Muscle of leg (tissue), 11 donors: ENCODE data around the gene SLC38A1. TPM values are rescaled to one million over a fixed set of nuclear protein-coding genes. Genes with fewer than 3 reads are reported as not detected.

Experiments used
- DNase-seq: peaks from one replicate; pipeline ENCODE4 v3.0.0; 2013
- H3K27ac ChIP-seq: one replicate; pipeline ENCODE4 v1.5.1; 2013; ENCODE audit warnings: mild to moderate bottlenecking, low read length, control low read depth
- H3K27me3 ChIP-seq: one replicate; pipeline ENCODE4 v1.6.1; 2013; ENCODE audit warnings: low read length; ENCODE audit not compliant: control insufficient read depth, insufficient read depth
- H3K36me3 ChIP-seq: one replicate; pipeline ENCODE4 v1.6.1; 2013; ENCODE audit warnings: low read length; ENCODE audit not compliant: control insufficient read depth, insufficient read depth
- H3K4me1 ChIP-seq: one replicate; pipeline ENCODE4 v1.6.1; 2013; ENCODE audit warnings: low read length; ENCODE audit not compliant: control insufficient read depth, insufficient read depth
- H3K4me3 ChIP-seq: one replicate; pipeline ENCODE4 v1.5.1; 2013; ENCODE audit warnings: low read length, control low read depth
- H3K9me3 ChIP-seq: replicated peaks from 2 replicates; pipeline ENCODE4 v1.6.1; 2013; ENCODE audit warnings: low read depth, low read length; ENCODE audit not compliant: control insufficient read depth
- WGBS: methylation state at CpG from one replicate; pipeline ENCODE4 v1.1.5; 2013; ENCODE audit warnings: missing lambda C conversion rate; ENCODE audit not compliant: insufficient coverage; 5-methylcytosine and 5-hydroxymethylcytosine counted together
- polyA plus RNA-seq, 8 donors: library from polyadenylated mRNA; unstranded; fragments of 120-200 nt; gene quantifications; one replicate each; pipeline versions ENCODE4 v1.2.1 to v1.2.3, GENCODE V29; 2013; ENCODE audit warnings: inconsistent platforms in 1 of 8, low replicate concordance in 1 of 8; ENCODE audit not compliant: insufficient read length in 8 of 8, insufficient read depth in 1 of 8
- total RNA-seq: library from RNA; stranded (reverse); fragments of 120-200 nt; gene quantifications from one replicate; pipeline ENCODE4 v1.2.4, GENCODE V29; 2013

Gene SLC38A1
- total and polyA plus RNA-seq, 9 donors, result 24.3 to 44.0 (median 31.1) TPM

- H3K27me3 ChIP-seq, result no peaks in the 10 kb centered on the region
- peaks cover 3% of the 10 kb centered on the region for H3K9me3 ChIP-seq
- H3K36me3 ChIP-seq, result no peaks in the 10 kb centered on the region
- peak overlapping the region; percentile 23 for H3K27ac ChIP-seq
- no CpG with 5 or more reads among the region's 2 CpGs for WGBS
- DNase-seq, result peak; percentile 57
- peaks cover 15% of the 10 kb centered on the region for H3K4me1 ChIP-seq
- H3K4me3 ChIP-seq, result no peak overlapping the region
Observed at GRCh38 chr12:46159309-46159901, 109.4 kb downstream of the SLC38A1 start.

- Histone ChIP-seq H3K4me3 (no peak overlapping the region), H3K9me3 (peaks cover 3% of the 10 kb centered on the region), H3K27ac (peak overlapping the region; percentile 26), H3K4me1 (peaks cover 15% of the 10 kb centered on the region), H3K27me3 (no peaks in the 10 kb centered on the region), H3K36me3 (no peaks in the 10 kb centered on the region)
- peak; percentile 42 for DNase-seq
- WGBS, result no CpG with 5 or more reads among the region's 1 CpG
Observed at GRCh38 chr12:46158501-46158900, 110.3 kb downstream of the SLC38A1 start.

- Histone ChIP-seq H3K27ac (peak overlapping the region; percentile 39), H3K36me3 (no peaks in the 10 kb centered on the region), H3K4me1 (peaks cover 2% of the 10 kb centered on the region), H3K9me3 (peaks cover 3% of the 10 kb centered on the region), H3K4me3 (no peak overlapping the region), H3K27me3 (no peaks in the 10 kb centered on the region)
- WGBS, result no CpG with 5 or more reads among the region's 2 CpGs
- no peak for DNase-seq
Observed at GRCh38 chr12:46154221-46154985, 114.4 kb downstream of the SLC38A1 start.

- H3K9me3 ChIP-seq, result peaks cover 3% of the 10 kb centered on the region
- H3K36me3 ChIP-seq, result no peaks in the 10 kb centered on the region
- no CpG with 5 or more reads among the region's 2 CpGs for WGBS
- no peaks in the 10 kb centered on the region for H3K27me3 ChIP-seq
- peak; percentile 35 for DNase-seq
- no peaks in the 10 kb centered on the region for H3K4me1 ChIP-seq
- no peak overlapping the region for H3K27ac ChIP-seq
- H3K4me3 ChIP-seq, result no peak overlapping the region
Observed at GRCh38 chr12:46153268-46153872, 115.5 kb downstream of the SLC38A1 start.

- no peak overlapping the region for H3K27ac ChIP-seq
- H3K4me1 ChIP-seq, result no peaks in the 10 kb centered on the region
- H3K27me3 ChIP-seq, result no peaks in the 10 kb centered on the region
- DNase-seq, result peak; percentile 35
- no peaks in the 10 kb centered on the region for H3K36me3 ChIP-seq
- 100% methylated on average over 1 of the region's 1 CpG for WGBS
- H3K4me3 ChIP-seq, result no peak overlapping the region
- peaks cover 3% of the 10 kb centered on the region for H3K9me3 ChIP-seq
Observed at GRCh38 chr12:46152456-46152855, 116.4 kb downstream of the SLC38A1 start.

GRCh38 chr12:46150735-46151134 is 118.1 kb downstream of the SLC38A1 start:
- Histone ChIP-seq H3K36me3 (no peaks in the 10 kb centered on the region), H3K27me3 (no peaks in the 10 kb centered on the region)
- WGBS, result no CpG with 5 or more reads among the region's 3 CpGs

GRCh38 chr12:46149905-46150304 is 118.9 kb downstream of the SLC38A1 start:
- Histone ChIP-seq H3K9me3 (no peaks in the 10 kb centered on the region), H3K27me3 (no peaks in the 10 kb centered on the region), H3K36me3 (no peaks in the 10 kb centered on the region), H3K4me1 (no peaks in the 10 kb centered on the region), H3K27ac (no peak overlapping the region), H3K4me3 (no peak overlapping the region)
- no CpG with 5 or more reads among the region's 1 CpG for WGBS
- DNase-seq, result no peak

More at GRCh38 chr12:46150735-46151134, 118.1 kb downstream of the SLC38A1 start:
- no peak overlapping the region for H3K27ac ChIP-seq
- no peak for DNase-seq
- no peaks in the 10 kb centered on the region for H3K4me1 ChIP-seq
- no peaks in the 10 kb centered on the region for H3K9me3 ChIP-seq
- no peak overlapping the region for H3K4me3 ChIP-seq

- no peak overlapping the region for H3K4me3 ChIP-seq
- no CpG with 5 or more reads among the region's 2 CpGs for WGBS
- H3K27ac ChIP-seq, result no peak overlapping the region
- DNase-seq, result no peak
- no peaks in the 10 kb centered on the region for H3K36me3 ChIP-seq
- H3K9me3 ChIP-seq, result no peaks in the 10 kb centered on the region
- no peaks in the 10 kb centered on the region for H3K27me3 ChIP-seq
- no peaks in the 10 kb centered on the region for H3K4me1 ChIP-seq
Observed at GRCh38 chr12:46149079-46149464, 119.8 kb downstream of the SLC38A1 start.

- Histone ChIP-seq H3K4me1 (no peaks in the 10 kb centered on the region), H3K4me3 (no peak overlapping the region), H3K9me3 (no peaks in the 10 kb centered on the region), H3K36me3 (no peaks in the 10 kb centered on the region), H3K27me3 (no peaks in the 10 kb centered on the region), H3K27ac (no peak overlapping the region)
- 28% methylated on average over 4 of the region's 5 CpGs for WGBS
- DNase-seq, result peak; percentile 27
Observed at GRCh38 chr12:46148327-46149078, 120.3 kb downstream of the SLC38A1 start.

GRCh38 chr12:46147144-46147543 is 121.7 kb downstream of the SLC38A1 start:
- H3K27me3 ChIP-seq, result no peaks in the 10 kb centered on the region
- H3K4me1 ChIP-seq, result no peaks in the 10 kb centered on the region
- WGBS, result no CpG with 5 or more reads among the region's 3 CpGs
- no peak overlapping the region for H3K4me3 ChIP-seq
- DNase-seq, result no peak
- H3K9me3 ChIP-seq, result no peaks in the 10 kb centered on the region
- H3K36me3 ChIP-seq, result no peaks in the 10 kb centered on the region
- no peak overlapping the region for H3K27ac ChIP-seq
